Measurements from ENCODE around the gene SURF4.

SURF4 gene

DNA sequence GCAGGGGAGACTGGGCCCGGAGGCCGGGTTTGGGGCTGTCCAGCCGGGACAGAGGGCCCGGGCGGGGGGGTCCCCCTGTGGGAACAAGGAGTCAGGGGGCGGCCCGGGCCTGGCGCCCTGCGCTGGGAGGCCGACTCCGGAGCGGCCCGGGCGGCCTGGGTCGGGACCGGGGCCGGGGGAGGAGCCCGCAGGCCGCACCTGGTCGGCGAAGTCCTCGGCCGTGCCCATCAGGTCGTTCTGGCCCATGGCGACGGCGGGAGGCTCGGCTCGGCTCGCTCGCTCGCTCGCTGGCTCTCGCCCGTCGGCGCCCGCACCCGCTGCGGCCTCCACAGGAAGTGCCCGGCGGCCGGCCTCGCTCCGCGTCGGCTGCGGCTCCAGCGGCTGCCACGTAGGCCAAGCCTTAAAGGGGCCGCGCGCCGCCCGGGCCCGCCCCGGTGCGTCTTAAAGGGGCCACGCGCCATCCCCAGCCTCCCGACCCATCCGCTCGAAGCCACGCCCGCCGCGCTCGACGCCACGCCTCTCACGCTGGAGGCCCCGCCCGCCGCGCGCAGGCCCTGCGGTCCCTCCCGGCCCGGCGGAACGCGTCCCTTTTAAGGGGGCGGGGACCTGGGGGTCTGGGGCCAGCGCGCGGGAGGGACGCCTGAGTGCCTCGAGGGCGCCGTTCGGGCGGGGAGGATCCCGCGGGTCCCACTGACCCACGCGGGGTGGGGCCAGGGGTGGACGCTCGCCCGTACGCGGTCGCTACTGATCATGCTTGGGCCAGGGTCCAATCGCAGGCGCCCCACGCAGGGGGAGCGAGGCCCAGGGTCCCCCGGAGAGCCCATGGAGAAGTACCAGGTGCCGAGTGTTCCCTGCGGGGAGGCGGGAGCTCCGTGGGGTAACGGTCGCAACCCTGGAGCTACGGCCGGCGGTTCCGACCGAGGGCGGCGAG, at the start of gene SURF4, which contains the start of gene STKLD1:
TSS of gene SURF4 (minus strand) at position 337 of the 931 bp plus-strand sequence. CDS start at position 246, 91 bp downstream.
TSS of gene STKLD1 (plus strand) at position 643 of the 931 bp plus-strand sequence. CDS start at position 751, 108 bp downstream.
- DNase-seq: peak; percentile 50 to 86

GRCh38 chr9:133425049-133425632, 49.3 kb upstream of the SURF4 start:
- DNase-seq: no peak

- DNase-seq: no peak
Observed at GRCh38 chr9:133424187-133424586, 48.3 kb upstream of the SURF4 start.

DNA sequence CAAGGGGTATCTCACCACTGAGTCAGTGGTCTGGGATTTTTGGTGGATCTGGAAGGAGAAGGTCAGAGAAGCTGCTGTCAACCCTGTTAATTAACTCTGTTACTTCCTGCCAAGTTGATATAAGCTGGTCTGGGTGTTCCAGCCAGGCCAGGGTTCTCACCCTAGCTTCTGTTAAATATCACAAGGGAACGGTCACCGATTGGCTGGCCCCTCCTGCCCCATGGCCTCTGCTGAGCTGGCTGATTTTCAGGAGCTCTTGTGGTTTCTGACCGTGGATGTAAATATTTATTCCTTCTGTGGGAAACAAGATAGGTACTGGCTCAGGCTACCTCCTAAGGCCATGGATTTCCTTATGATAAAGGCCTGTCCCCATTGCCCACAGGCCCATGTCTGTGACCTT, 47.4 kb upstream of the SURF4 start:
- DNase-seq: no peak

DNA sequence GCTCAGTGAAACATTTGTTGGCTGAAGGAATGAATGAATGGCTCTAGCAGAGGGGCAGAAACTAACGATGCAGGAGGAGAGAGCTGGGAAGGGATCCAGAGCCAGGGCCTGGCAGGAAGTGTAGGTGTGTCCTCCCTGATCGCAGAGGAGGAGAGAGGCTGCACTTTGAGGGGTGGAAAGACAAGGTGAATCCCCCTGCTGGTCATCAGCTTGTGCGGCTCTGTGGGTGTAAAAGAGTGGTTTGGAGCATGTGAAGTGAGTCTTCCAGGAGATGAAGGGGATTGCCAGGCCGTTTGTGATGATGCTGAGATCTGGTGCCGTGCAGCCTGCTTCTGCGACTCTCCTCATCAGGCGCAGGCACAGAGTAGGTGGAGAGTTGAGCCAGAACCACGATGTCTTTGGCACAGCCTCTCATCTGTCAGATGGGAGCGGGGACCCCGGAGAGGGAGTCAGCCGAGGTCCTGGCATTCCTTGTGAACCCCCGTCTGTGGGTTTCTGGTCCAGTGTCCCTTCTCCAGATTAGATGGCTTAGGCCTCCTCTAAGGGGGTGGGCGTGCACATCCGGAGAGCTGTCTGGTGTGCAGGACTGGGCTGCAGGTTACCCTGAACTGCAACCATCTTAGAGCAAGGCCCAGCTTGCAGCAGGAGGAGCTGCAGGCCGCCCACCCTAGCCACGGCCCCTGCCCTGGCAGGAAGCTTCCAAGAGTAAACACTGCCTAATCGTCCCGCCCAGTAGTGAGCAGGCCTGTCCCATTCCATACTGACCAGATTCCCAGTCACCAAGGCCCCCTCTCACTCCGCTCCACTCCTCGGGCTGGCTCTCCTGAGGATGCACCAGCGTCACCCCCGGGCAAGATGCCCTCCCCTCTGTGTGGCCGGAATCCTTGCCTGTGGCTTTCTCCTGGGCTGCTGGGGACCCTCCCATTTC, 46.0 kb upstream of the SURF4 start, which contains the start of gene ADAMTS13:
TSS of gene ADAMTS13 (plus strand) at position 753 of the 928 bp plus-strand sequence. CDS start at position 830, 77 bp downstream.
- no peak for DNase-seq

DNA sequence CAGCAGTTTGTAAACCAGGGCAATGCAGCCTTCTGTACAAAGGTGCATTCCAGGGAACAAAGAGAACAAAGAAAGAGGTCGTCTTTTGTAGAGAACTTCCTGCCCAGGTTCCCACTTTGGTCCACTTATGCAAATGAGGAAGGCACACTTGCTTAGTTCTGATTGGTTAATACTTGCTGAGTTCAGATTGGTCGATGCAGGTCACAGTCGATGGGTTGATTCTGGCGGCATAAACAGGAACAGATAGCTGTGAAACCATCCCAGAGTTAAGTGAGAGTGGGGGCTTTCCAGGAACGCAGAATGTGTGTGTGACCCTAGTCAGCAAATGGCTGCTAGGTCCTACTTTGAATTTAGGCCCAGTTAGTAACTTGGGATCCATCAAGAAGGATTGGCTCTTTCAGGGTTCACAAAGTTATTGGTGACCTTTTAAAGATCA, 44.5 kb upstream of the SURF4 start:
- DNase-seq: no peak

GRCh38 chr9:133419005-133419404, 43.1 kb upstream of the SURF4 start:
- DNase-seq: no peak

DNA sequence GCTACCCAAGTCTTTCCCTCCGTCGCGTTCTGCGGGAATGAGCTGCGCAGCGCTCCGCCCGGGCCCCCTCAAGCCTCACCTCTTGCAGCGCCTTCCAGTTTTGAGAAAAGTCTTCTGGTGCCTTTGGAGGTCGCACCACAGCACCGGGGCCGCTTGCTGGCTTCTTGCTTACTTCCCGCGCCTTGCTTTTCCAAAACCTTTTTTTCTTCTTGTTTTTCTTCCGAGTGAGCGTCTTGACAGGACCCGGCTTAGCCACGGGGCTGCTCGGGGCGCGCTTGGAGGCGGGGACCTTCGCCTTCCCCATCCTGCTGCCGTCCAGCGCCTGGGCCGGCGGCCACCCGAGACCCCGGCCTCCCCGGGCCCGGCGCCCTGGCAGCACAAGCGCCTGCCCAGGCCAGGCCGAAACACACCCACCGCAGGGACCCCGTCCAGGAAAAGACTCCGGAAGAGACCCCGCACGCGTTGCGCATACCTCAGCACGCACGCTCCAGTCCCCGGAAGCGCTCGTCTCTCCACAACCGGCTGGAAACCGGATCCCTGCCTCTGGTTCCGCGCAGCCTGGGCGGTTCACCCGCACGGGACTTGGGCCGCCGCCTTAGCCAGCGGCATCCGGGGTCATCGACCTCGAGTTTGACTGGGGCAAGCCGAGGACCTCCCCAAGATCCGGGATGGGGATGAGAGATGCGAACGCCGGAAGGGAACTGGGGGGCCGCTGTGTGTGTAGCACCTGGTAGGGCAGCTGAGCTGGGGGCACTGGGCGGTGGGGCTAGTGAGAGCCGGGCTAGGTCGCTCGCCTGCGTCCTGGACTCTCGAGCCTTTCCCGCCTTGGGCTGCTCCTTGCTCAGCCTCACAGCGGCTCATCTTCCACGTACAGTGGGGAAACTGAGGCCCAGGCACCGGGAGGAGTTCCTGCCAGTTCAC, 41.9 kb upstream of the SURF4 start, which contains the start of gene REXO4:
TSS of gene REXO4 (minus strand) at position 470 of the 921 bp plus-strand sequence. CDS start at position 304, 166 bp downstream.
- DNase-seq: peak; percentile 8 to 33

DNA sequence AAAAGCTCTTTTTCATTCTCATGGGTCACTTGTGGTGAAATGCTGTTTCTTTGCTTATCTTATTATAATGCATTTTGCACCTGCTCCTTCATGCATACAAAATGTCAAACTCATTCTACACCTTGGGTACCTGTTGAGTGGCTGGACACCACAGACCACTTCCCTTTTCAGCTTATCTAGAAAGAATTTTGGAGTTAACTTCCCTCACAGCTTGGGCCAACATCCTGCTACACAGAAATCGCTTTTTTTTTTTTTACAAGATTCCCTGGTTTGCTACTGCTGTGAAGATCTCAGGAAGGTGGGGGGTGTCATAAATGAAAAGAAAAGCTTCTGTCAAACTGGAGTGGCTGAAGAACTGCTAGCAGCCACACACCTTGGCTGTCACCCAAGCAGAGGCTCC, 39.3 kb upstream of the SURF4 start:
- no peak for DNase-seq

GRCh38 chr9:133408042-133408441, 32.2 kb upstream of the SURF4 start:
- no peak for DNase-seq

DNA sequence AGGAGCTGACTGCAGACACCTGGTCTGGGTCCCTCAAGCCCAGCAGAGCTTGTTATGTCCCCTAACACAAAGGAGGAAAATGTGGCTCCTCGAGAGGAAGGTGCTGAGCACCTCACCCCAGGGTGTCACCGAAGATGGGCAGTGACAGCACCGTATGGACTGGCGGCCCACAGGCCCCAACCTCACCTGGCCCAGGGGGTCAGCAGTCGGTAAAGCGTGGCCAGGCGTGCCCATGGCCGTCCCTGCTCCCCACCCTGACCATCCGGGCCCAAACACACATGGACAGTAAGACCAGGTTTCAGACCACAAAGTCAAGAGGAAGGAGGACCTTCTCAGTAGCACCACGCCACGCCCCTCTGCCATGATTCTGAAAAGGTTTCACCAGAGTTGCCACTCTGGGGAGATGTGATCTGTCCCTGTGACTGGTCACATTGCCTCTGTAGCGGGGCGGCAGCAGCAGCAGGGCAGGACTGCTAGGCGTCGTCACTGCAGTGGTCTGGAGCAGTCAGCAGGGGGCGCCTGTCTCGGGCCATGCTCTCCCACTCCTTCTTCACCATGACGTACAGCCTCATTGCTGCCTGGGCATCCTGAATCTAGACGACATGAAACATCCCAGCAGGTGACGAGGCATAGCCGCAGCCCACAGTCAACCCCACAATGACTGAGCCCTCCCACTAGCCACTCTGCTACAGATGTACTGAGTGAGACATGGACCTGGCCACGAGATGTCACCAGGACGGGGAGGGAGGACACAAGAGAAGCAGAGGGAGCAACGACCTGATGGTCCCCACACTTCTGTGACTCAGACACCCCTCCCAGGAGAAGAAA, 30.8 kb upstream of the SURF4 start:
- DNase-seq: no peak

DNA sequence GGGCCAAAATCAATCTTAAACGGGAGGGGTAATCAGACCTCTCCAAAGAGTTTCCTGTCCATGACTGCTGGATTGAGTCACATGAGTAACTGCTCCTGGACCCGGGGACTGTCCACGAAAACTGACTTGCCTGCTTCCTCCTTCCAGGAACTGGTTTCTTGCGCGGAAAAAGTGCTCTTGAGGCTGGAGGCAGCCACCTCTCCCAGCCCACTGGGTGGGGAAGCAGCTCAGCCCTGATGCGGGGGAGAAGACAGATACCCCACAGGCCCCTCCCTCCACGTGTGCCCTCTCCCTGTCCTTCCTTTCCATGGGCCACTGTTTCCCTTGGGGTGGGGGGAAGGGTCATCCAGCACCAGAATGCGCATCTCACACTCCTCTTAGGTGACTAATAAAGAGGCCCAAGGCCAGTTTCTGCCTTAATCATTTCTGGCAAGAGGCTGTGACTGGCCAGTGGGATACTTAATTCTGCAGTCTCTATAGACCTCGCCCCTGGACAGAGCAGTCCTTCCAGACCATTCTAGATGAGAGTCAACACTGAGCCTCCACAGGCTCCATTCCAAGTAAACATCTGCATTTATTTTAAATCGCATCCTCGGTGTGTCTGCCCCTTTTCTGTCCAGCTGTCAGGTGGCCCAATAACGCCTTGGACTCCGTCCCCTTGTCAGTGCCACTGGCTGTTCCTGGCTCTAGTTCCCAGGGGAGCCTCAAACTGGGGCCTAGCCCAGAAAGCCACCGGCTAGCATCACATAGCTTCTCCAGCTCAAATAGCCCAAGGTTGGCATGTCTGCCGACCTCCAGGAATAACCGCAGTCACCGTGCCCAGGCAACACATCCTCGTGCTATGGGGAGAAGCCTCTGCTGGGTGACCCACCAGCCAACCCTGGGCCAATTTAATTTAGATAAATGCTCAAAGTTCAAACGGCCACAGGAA, 29.9 kb upstream of the SURF4 start:
- DNase-seq: no peak

- DNase-seq: no peak
Observed at GRCh38 chr9:133404454-133405002, 28.7 kb upstream of the SURF4 start.

DNA sequence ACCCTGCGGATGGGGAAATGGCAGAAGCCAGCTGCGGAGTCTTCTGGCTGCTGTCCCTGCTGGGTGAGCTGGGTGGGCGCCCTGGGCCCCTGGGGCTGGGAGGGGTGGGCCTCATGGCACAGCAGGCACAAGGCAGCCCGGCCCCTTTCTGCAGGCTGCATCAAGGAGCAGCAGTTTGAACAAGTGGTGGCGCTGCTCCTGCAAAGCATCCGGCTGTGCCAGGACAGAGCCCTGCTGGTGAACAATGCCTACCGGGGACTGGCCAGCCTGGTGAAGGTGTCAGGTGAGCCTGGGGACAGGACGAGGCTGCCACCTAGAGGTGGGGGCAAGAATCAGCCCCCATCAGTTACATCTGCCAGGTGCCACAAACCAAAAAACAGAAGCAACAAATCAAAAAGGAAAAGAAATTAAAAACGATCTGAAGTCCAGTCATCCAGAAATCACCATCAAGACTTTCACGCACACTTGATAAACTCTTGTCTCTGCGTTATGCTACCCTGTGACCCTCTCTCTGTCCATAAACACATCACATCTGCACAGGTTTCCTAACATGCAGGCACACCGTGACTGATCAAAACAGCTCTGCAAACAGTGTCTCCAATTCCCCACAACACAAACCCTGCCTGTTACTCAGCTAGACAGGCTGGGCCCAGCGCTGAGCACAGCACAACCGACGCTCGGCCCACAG, 28.1 kb upstream of the SURF4 start:
- DNase-seq: peak in 1 of 2 experiments; percentile 20

- no peak for DNase-seq
Observed at GRCh38 chr9:133402689-133403088, 26.8 kb upstream of the SURF4 start.

DNA sequence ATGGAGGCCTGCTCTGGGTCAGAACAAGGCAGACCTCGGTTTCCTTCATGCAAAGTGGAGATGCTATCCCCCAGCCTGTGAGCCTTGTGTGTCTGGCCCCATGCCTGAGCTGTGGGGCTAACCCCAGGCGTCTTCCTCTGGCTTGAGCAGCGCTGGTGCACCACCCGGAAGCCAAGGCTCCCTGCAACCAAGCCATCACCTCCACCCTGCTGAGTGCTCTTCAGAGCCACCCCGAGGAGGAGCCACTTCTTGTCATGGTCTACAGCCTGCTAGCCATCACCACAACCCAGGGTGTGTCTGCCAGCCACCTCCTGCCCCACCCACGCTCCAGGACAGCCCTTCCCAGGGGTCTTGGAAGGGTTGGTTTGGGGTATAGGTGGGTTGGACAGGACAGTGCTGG, 25.7 kb upstream of the SURF4 start:
- DNase-seq: no peak

- no peak for DNase-seq
Observed at GRCh38 chr9:133400292-133400691, 24.4 kb upstream of the SURF4 start.

DNA sequence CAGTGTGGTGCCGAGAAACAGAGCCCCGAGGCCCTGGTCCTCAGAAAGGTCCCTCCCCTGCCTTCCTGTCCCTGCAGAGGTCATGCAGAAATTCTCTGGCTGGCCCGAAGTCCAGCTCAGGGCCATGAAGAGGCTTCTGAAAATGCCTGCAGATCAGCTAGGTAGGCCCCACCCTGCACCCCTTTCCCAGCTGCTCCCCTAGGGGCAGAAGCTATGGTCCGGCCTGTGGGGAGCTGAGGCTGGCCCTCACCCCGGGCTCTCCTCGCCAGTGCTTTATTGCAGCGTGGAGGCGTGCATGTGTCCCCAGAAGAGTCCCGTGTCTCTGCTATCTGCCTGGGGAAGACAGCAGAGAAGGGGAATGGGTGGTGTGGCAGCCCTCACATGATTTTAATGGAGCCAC, 22.0 kb upstream of the SURF4 start:
- no peak for DNase-seq
